Measurements from ENCODE around the gene SCRT2.

Gene SCRT2

DNA sequence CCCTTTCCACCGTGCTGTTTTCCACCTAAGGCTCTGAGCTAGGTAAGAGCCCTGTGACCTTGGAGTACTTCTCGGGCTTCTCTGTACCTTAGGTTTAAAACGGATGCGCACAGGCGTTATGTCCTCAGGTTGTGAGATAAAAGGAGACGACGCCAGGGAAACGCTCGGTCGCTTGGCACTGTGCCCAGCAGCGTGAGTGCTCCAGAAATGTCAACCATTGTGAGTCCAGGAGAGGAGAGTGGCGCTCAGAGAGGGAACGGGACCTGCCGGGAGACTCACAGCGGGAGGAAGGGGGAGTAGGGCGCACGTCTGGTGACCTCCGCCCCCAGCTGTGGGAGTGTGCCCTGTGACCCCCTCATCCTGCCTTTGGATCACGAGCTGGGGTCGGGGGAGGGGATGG lies 33.8 kb upstream of the SCRT2 start:
- TF ChIP-seq, protein P1, sequence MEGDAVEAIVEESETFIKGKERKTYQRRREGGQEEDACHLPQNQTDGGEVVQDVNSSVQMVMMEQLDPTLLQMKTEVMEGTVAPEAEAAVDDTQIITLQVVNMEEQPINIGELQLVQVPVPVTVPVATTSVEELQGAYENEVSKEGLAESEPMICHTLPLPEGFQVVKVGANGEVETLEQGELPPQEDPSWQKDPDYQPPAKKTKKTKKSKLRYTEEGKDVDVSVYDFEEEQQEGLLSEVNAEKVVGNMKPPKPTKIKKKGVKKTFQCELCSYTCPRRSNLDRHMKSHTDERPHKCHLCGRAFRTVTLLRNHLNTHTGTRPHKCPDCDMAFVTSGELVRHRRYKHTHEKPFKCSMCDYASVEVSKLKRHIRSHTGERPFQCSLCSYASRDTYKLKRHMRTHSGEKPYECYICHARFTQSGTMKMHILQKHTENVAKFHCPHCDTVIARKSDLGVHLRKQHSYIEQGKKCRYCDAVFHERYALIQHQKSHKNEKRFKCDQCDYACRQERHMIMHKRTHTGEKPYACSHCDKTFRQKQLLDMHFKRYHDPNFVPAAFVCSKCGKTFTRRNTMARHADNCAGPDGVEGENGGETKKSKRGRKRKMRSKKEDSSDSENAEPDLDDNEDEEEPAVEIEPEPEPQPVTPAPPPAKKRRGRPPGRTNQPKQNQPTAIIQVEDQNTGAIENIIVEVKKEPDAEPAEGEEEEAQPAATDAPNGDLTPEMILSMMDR (IDR thresholded peaks at IDR 0.05; ENCODE audit: extremely low read depth, missing control alignments), result no peak
- DNase-seq (ENCODE audit: low spot score), result no peak

DNA sequence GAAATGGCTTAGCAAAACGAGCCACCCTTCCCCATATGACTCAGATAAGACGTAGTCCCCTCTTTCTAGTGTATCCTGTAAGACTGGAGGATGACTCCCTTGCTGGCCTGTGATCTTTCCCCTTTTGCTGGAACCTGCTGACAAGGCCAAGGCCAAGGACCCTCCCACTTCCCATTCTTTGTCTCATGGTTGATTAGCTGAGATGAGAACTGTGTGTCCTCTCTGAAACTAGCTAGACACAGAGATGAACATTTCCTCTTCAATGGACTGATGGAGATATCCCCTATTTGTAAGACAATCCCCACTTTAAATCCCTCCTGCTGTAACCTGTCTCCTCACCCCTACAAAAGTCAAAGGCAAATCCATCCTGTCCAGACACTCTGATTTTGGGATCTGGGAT lies 33.4 kb upstream of the SCRT2 start:
- no peak for DNase-seq (ENCODE audit: low spot score)
- TF ChIP-seq, protein P1 (IDR thresholded peaks at IDR 0.05; ENCODE audit: extremely low read depth, missing control alignments), result no peak

DNA sequence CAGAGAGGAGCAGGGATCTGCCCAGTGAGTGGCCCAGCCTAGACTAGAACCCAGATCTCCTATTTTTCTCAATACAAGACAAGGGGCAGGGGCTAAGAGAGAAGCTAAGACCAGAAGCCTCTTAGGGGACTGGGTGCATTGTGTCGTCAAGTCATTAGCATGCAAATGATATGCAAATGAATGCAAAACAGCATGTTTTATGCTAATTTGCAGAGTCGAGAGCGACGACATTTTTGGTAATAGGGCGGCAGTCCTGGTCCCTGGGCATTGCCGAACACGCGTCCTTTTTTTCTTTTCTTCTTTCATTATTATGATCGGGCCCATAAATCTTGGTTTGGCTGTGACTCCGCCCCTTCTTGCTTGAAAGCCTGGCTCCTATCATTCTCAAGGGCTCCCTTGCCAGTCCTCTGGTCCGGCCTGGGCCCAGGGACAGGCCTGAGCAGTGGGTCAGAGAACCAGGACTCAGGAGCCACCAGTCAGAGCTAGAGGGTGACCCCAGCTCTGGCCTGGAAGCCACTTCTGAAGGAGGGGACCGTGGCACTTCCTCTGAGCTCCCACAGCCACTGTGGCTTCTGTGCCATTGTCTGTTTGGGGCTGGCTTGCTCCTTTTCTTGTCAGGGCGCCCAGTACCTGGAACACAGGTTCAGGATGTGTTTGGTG lies 32.0 kb upstream of the SCRT2 start:
- DNase-seq (ENCODE audit: low spot score), result no peak
- TF ChIP-seq, protein P1 (IDR thresholded peaks at IDR 0.05; ENCODE audit: extremely low read depth, missing control alignments), result no peak

DNA sequence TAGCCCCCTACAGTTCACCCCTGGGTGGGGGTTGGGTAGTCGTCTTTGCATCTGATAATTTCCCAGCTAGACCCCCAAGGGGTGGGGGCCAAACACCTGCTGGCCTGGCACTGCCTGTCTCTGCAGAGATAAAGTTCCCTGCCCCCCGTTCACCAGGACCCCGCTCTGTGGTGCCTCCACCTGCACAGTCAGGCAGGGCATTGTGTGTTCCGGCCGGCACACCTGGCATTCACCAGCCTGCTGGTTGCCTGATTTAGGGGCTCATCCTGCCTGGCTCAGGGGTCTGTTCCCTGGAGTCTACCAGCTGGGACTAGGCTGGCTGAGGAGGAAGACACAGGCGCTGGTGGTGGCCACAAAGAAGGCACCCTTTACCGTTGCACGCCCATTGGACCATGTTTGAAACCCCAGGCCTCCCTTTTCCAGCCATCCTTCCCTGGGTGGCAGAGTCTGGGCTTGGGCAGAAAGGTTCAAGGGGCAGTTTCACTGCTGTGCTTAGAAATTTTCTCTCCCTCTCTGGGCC lies 30.8 kb upstream of the SCRT2 start:
- TF ChIP-seq, protein P1 (IDR thresholded peaks at IDR 0.05; ENCODE audit: extremely low read depth, missing control alignments), result no peak
- DNase-seq (ENCODE audit: low spot score), result no peak

DNA sequence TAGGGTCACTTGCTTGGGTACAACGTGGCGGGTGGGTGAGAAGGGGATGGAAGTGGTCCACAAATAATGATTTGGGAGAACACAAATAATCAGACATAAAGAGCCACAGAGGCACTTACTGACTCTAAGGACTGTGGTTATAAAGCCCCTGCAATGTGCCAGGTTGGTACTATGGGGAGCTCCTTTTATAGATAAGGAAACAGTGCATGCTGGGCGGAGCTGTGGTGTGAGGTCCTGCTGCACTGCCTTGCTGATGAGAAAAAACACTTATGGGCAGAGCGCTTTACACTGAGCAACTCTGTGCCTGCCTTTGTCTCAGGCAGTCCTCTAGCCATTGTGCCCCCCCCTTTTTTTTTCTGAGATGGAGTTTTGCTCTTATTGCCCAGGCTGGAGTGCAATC lies 29.1 kb upstream of the SCRT2 start:
- DNase-seq (ENCODE audit: low spot score), result no peak
- TF ChIP-seq, protein P1 (IDR thresholded peaks at IDR 0.05; ENCODE audit: extremely low read depth, missing control alignments), result no peak

DNA sequence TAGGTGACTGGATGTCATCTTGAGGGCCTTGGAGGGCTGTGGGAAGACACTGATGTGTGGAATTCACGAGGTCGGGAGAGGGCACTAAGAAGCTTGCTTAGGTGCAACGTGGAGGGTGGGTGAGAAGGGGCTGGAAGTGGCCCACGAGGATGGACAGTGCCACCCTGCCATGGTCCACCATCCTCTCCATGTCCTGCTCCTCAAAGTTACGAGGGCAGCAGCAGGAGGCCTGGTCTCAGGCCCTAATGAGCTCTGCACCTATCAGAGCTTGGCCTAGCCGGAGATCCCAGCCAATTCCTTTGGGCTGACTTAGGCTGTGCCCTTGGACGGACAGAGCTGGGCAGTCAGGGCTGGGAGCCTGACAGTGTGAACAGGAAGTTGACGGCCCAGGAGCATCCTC lies 27.8 kb upstream of the SCRT2 start:
- TF ChIP-seq, protein P1 (IDR thresholded peaks at IDR 0.05; ENCODE audit: extremely low read depth, missing control alignments), result no peak
- DNase-seq (ENCODE audit: low spot score), result no peak

DNA sequence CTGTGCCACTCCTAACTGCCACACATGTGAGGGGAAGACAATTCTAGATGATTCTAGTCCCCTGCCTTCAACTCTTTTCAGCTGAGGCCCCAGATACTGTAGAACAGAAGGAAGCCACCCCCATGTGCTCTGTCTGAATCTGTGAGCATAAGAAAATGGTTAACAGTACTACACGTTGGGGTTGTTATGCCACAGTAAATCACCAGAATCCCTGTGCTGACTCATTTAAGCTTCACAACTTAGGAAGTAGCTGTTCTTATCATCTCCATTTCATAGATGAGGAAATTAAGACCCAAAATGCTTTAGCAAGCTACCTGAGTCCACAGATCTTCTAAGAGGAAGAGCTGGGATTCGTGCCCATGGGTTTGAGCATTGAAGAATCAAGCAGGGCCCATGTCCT lies 27.4 kb upstream of the SCRT2 start:
- no peak for DNase-seq (ENCODE audit: low spot score)
- TF ChIP-seq, protein P1 (IDR thresholded peaks at IDR 0.05; ENCODE audit: extremely low read depth, missing control alignments), result no peak

Measured in GM20000 (cell line).